ENCODE measurements around the gene EPX. TPM values are rescaled to one million over a fixed set of nuclear protein-coding genes. Genes with fewer than 3 reads are reported as not detected.

Gene EPX
- polyA plus RNA-seq, 1 donor (not counting 4 experiments of a cell fraction or from before 2014, with no cell fraction given): not detected

DNA sequence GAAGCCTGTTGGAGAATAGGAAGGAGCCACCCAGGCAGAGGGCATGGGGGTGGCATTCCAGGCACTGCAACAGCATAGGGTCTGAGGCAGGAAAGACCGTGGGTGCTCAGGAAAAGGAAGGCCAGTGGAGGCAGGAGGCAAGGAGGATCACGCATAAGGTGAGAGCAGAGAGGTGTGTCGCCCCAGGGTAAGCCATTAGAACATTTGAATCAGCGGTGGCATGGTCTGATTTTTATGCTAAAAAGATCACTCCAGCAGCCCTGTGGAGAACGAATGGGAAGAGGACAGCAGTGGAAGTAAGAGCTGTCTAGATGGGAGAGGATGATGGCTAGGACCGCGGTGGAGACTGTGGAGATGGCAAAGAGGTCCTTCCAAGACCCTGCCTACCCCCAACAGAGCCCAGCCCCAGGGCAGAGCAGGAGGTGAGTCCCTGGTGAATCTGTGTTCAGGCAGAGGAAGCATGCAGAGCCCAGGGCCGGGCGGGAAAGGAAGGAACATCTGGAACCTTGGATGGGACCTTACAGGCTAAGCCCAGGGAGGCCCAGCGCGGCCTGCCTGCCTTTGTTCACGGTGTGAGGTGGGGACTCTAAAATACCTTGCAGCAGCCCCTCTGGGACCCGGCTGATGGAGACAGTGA lies 53.7 kb downstream of the EPX start:
- H3K4me3 ChIP-seq (ENCODE audit: control insufficient read depth in 2 of 3, extremely low read depth in 1 of 3, insufficient read depth in 2 of 3, low read depth in 1 of 3, low read length in 3 of 3): no peak overlapping the region
- H2AFZ ChIP-seq (ENCODE audit: control insufficient read depth, low read length): no peak overlapping the region
- H3K79me2 ChIP-seq (ENCODE audit: control insufficient read depth, insufficient read depth, low read length): no peaks in the 10 kb centered on the region
- peaks cover 47% of the 10 kb centered on the region for H3K27me3 ChIP-seq (ENCODE audit: control insufficient read depth, extremely low read depth, insufficient read depth, low read length)
- DNase-seq (ENCODE audit: low read depth, low spot score) (no peak), FAIRE-seq (no peak)
- H3K4me2 ChIP-seq (ENCODE audit: control insufficient read depth, extremely low read depth, insufficient read depth, low read depth, low read length): no peak overlapping the region
- H3K27ac ChIP-seq (ENCODE audit: control insufficient read depth, insufficient read depth, low read length): no peak overlapping the region
- H3K9ac ChIP-seq (ENCODE audit: control insufficient read depth, extremely low read depth, insufficient read depth, low read length): no peak overlapping the region
- no peak for TF ChIP-seq EZH2 (IDR thresholded peaks at IDR 0.05; ENCODE audit: low read length)
- TF ChIP-seq, protein P1, sequence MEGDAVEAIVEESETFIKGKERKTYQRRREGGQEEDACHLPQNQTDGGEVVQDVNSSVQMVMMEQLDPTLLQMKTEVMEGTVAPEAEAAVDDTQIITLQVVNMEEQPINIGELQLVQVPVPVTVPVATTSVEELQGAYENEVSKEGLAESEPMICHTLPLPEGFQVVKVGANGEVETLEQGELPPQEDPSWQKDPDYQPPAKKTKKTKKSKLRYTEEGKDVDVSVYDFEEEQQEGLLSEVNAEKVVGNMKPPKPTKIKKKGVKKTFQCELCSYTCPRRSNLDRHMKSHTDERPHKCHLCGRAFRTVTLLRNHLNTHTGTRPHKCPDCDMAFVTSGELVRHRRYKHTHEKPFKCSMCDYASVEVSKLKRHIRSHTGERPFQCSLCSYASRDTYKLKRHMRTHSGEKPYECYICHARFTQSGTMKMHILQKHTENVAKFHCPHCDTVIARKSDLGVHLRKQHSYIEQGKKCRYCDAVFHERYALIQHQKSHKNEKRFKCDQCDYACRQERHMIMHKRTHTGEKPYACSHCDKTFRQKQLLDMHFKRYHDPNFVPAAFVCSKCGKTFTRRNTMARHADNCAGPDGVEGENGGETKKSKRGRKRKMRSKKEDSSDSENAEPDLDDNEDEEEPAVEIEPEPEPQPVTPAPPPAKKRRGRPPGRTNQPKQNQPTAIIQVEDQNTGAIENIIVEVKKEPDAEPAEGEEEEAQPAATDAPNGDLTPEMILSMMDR (optimal IDR thresholded peaks at IDR 0.05 in 1 of 3, IDR thresholded peaks at IDR 0.05 in 1 of 3, conservative IDR thresholded peaks at IDR 0.05 in 1 of 3; ENCODE audit: extremely low read depth in 1 of 3, insufficient read depth in 2 of 3, low read length in 3 of 3): no peak
- H3K36me3 ChIP-seq (ENCODE audit: control insufficient read depth in 2 of 2, extremely low read depth in 1 of 2, insufficient read depth in 2 of 2, low read length in 2 of 2): no peaks in the 10 kb centered on the region
- H3K9me3 ChIP-seq (ENCODE audit: control insufficient read depth, low read depth, low read length): no peaks in the 10 kb centered on the region
- dilution Hi-C loops (cut with MboI; ENCODE audit: extremely low pct_ligation_motif_present, low sequenced_read_pairs): no loop called here
- no peaks in the 10 kb centered on the region for H3K9me1 ChIP-seq (ENCODE audit: control insufficient read depth, extremely low read depth, insufficient read depth, low read length)
- H4K20me1 ChIP-seq (ENCODE audit: control insufficient read depth, extremely low read depth, insufficient read depth, low read length): no peaks in the 10 kb centered on the region
- H3K4me1 ChIP-seq (ENCODE audit: control insufficient read depth, extremely low read depth, insufficient read depth, low read length): peaks cover 5% of the 10 kb centered on the region

DNA sequence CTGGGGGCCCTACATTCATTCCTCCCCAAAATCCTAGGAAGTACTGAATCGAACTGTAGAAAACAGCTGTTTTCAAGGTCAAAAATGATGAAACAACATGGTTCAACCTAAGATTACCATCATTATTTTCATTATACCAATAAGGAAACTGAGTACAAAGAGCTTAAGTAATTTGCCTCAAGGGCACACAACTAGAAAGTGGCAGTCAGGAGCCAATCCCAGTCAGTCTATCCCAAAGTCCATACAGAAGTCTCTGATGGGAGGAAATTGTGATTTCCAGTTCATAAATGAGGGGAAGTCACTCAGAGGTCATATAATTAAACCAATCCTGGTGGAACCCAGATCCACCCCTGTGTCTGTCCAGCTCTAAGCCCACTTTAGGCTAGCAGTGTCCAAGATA lies 54.3 kb downstream of the EPX start:
- peaks cover 44% of the 10 kb centered on the region for H3K27me3 ChIP-seq (ENCODE audit: control insufficient read depth, extremely low read depth, insufficient read depth, low read length)
- no peaks in the 10 kb centered on the region for H3K9me3 ChIP-seq (ENCODE audit: control insufficient read depth, low read depth, low read length)
- no peak overlapping the region for H3K4me2 ChIP-seq (ENCODE audit: control insufficient read depth, extremely low read depth, insufficient read depth, low read depth, low read length)
- no peak overlapping the region for H3K4me3 ChIP-seq (ENCODE audit: control insufficient read depth in 2 of 3, extremely low read depth in 1 of 3, insufficient read depth in 2 of 3, low read depth in 1 of 3, low read length in 3 of 3)
- no peaks in the 10 kb centered on the region for H4K20me1 ChIP-seq (ENCODE audit: control insufficient read depth, extremely low read depth, insufficient read depth, low read length)
- dilution Hi-C loops (cut with MboI; ENCODE audit: extremely low pct_ligation_motif_present, low sequenced_read_pairs): no loop called here
- H3K27ac ChIP-seq (ENCODE audit: control insufficient read depth, insufficient read depth, low read length): no peak overlapping the region
- H3K4me1 ChIP-seq (ENCODE audit: control insufficient read depth, extremely low read depth, insufficient read depth, low read length): peaks cover 5% of the 10 kb centered on the region
- no peaks in the 10 kb centered on the region for H3K79me2 ChIP-seq (ENCODE audit: control insufficient read depth, insufficient read depth, low read length)
- no peak for DNase-seq (ENCODE audit: low read depth, low spot score)
- no peak overlapping the region for H3K9ac ChIP-seq (ENCODE audit: control insufficient read depth, extremely low read depth, insufficient read depth, low read length)
- H3K36me3 ChIP-seq (ENCODE audit: control insufficient read depth in 2 of 2, extremely low read depth in 1 of 2, insufficient read depth in 2 of 2, low read length in 2 of 2): no peaks in the 10 kb centered on the region
- no peaks in the 10 kb centered on the region for H3K9me1 ChIP-seq (ENCODE audit: control insufficient read depth, extremely low read depth, insufficient read depth, low read length)
- H2AFZ ChIP-seq (ENCODE audit: control insufficient read depth, low read length): no peak overlapping the region
- TF ChIP-seq EZH2 (IDR thresholded peaks at IDR 0.05; ENCODE audit: low read length): no peak
- TF ChIP-seq, protein P1 (optimal IDR thresholded peaks at IDR 0.05 in 1 of 3, IDR thresholded peaks at IDR 0.05 in 1 of 3, conservative IDR thresholded peaks at IDR 0.05 in 1 of 3; ENCODE audit: extremely low read depth in 1 of 3, insufficient read depth in 2 of 3, low read length in 3 of 3): no peak
- FAIRE-seq: no peak

Measured in keratinocyte (primary cell).